Lower lobe of right lung (tissue), 2 donors: ENCODE data around the gene SCGB1C2. TPM values are rescaled to one million over a fixed set of nuclear protein-coding genes. Genes with fewer than 3 reads are reported as not detected.
A peak's percentile ranks its signal among the peaks of the same experiment; 100 is the strongest.

ENCODE experiments used
- ATAC-seq, 2 donors: fragments of 200-7000 bp; cut with Tn5 transposase; one replicate each; pipeline ENCODE4 v1.9.1; 2020 to 2022; ENCODE audit warnings: mild to moderate bottlenecking in 2 of 2, moderate library complexity in 2 of 2
- DNase-seq: peaks from one replicate; pipeline ENCODE4 v3.0.0-alpha.2; 2020
- H3K27ac ChIP-seq: fragments of 200-600 bp; one replicate; pipeline ENCODE4 v1.8.0; 2022
- H3K27me3 ChIP-seq: fragments of 200-600 bp; one replicate; pipeline ENCODE4 v1.8.0; 2022; ENCODE audit warnings: low read depth
- H3K36me3 ChIP-seq: fragments of 200-600 bp; one replicate; pipeline ENCODE4 v1.8.0; 2022; ENCODE audit warnings: mild to moderate bottlenecking
- H3K4me1 ChIP-seq: fragments of 200-600 bp; one replicate; pipeline ENCODE4 v1.8.0; 2022
- H3K4me3 ChIP-seq: fragments of 200-600 bp; one replicate; pipeline ENCODE4 v1.8.0; 2022; ENCODE audit warnings: mild to moderate bottlenecking
- H3K9me3 ChIP-seq: fragments of 200-600 bp; one replicate; pipeline ENCODE4 v1.8.0; 2022
- CTCF ChIP-seq: fragments of 200-600 bp; IDR thresholded peaks from one replicate; pipeline ENCODE4 v1.8.0; 2022; ENCODE audit warnings: antibody characterized with exemption, mild to moderate bottlenecking
- intact Hi-C: fragments of 100-400 bp; cut with DNase I; formaldehyde crosslinking; loops from one replicate; pipeline ENCODE4 v1.11.0; 2022
- total RNA-seq: library from RNA; stranded (reverse); fragmentation: NEBNext Ultra II Directional; extraction: Animal tissue kit (Norgen Biotek cat#: 25700); gene quantifications from one replicate; pipeline ENCODE4 v1.2.1, GENCODE V29; 2021
- donor health status: DM: no; HTN: yes; CAD: no; lungs with severe emphysema.

SCGB1C2 gene
- total RNA-seq, 1 donor from 2014 or later, result not detected

- no peak for TF ChIP-seq CTCF
- DNase-seq (peak; percentile 44), ATAC-seq (no peak)
- H3K36me3 ChIP-seq, result no peaks in the 10 kb centered on the region
- no peak overlapping the region for H3K4me3 ChIP-seq
- no peaks in the 10 kb centered on the region for H3K27me3 ChIP-seq
- intact Hi-C loops, result no loop called here
- H3K9me3 ChIP-seq, result no peaks in the 10 kb centered on the region
- no peak overlapping the region for H3K27ac ChIP-seq
- no peaks in the 10 kb centered on the region for H3K4me1 ChIP-seq
These were observed 8.5 kb downstream of the SCGB1C2 start for GRCh38 chr17:145671-146541.

- ATAC-seq (no peak), DNase-seq (no peak)
- no peak overlapping the region for H3K4me3 ChIP-seq
- no peak for TF ChIP-seq CTCF
- H3K27ac ChIP-seq, result no peak overlapping the region
- H3K9me3 ChIP-seq, result no peaks in the 10 kb centered on the region
- intact Hi-C loops, result no loop called here
- H3K36me3 ChIP-seq, result no peaks in the 10 kb centered on the region
- no peaks in the 10 kb centered on the region for H3K4me1 ChIP-seq
- no peaks in the 10 kb centered on the region for H3K27me3 ChIP-seq
These were observed 9.2 kb downstream of the SCGB1C2 start for GRCh38 chr17:146546-146945.

- no peak for TF ChIP-seq CTCF
- H3K9me3 ChIP-seq, result no peaks in the 10 kb centered on the region
- peak; percentile 45 for DNase-seq
- no peaks in the 10 kb centered on the region for H3K4me1 ChIP-seq
- no peaks in the 10 kb centered on the region for H3K36me3 ChIP-seq
- no peak for ATAC-seq
- H3K27me3 ChIP-seq, result no peaks in the 10 kb centered on the region
- no peak overlapping the region for H3K4me3 ChIP-seq
- intact Hi-C loops, result no loop called here
- H3K27ac ChIP-seq, result no peak overlapping the region
These were observed 9.8 kb downstream of the SCGB1C2 start for GRCh38 chr17:146983-147761.

GRCh38 chr17:147796-148740 lies 10.7 kb downstream of the SCGB1C2 start:
- Histone ChIP-seq H3K27me3 (no peaks in the 10 kb centered on the region), H3K4me1 (no peaks in the 10 kb centered on the region), H3K4me3 (no peak overlapping the region), H3K27ac (no peak overlapping the region), H3K36me3 (no peaks in the 10 kb centered on the region), H3K9me3 (no peaks in the 10 kb centered on the region)
- no peak for TF ChIP-seq CTCF
- peak; percentile 35 for DNase-seq
- intact Hi-C loops, result no loop called here
- no peak for ATAC-seq

GRCh38 chr17:148757-149156 lies 11.4 kb downstream of the SCGB1C2 start:
- Histone ChIP-seq H3K9me3 (no peaks in the 10 kb centered on the region), H3K27me3 (no peaks in the 10 kb centered on the region), H3K4me3 (no peak overlapping the region), H3K4me1 (no peaks in the 10 kb centered on the region), H3K27ac (no peak overlapping the region), H3K36me3 (no peaks in the 10 kb centered on the region)
- peak; percentile 21 for DNase-seq
- intact Hi-C loops, result no loop called here
- no peak for TF ChIP-seq CTCF
- ATAC-seq, result no peak
